DND-41 (cell line): Measurements from ENCODE around the gene FIBCD1.

Experiments
- ATAC-seq: fragments of 200-7000 bp; cut with Tn5 transposase; 3 replicates; pipeline ENCODE4 v1.9.1; 2021; ENCODE audit warnings: low read depth; ENCODE audit not compliant: insufficient read depth
- DNase-seq: peaks from one replicate; pipeline ENCODE4 v3.0.0-alpha.2; 2020
- H2AFZ ChIP-seq: 2 replicates; pipeline ENCODE4 v1.6.0; 2012; ENCODE audit warnings: low read depth, low read length
- H3K27ac ChIP-seq: 2 replicates; pipeline ENCODE4 v1.5.1; 2012; ENCODE audit warnings: low read length, inconsistent platforms
- H3K27me3 ChIP-seq: fragments of 200-600 bp; sonication (generic); 2 replicates; pipeline ENCODE4 v1.6.0; 2012; ENCODE audit warnings: low read length, mild to moderate bottlenecking, inconsistent platforms; ENCODE audit not compliant: insufficient read depth, poor library complexity
- H3K36me3 ChIP-seq: 2 replicates; pipeline ENCODE4 v1.5.1; 2012; ENCODE audit warnings: low read length, inconsistent platforms; ENCODE audit not compliant: insufficient read depth
- H3K4me1 ChIP-seq: 2 replicates; pipeline ENCODE4 v1.5.1; 2012; ENCODE audit warnings: mild to moderate bottlenecking, low read length; ENCODE audit not compliant: insufficient read depth
- H3K4me2 ChIP-seq: 2 replicates; pipeline ENCODE4 v1.6.0; 2012; ENCODE audit warnings: mild to moderate bottlenecking, moderate library complexity, low read length, inconsistent platforms; ENCODE audit not compliant: insufficient read depth
- H3K4me3 ChIP-seq, 2 experiments: fragments of 200-600 bp in 1 of 2; shearing (Covaris generic) in 1 of 2; 2 replicates each; pipeline ENCODE4 v1.5.1; 2012 to 2016; ENCODE audit warnings: inconsistent platforms in 2 of 2, low read length in 2 of 2, mild to moderate bottlenecking in 2 of 2, low read depth in 1 of 2, moderate library complexity in 1 of 2
- H3K79me2 ChIP-seq: 2 replicates; pipeline ENCODE4 v1.6.0; 2012; ENCODE audit warnings: low read length, inconsistent platforms; ENCODE audit not compliant: insufficient read depth
- H3K9ac ChIP-seq: 2 replicates; pipeline ENCODE4 v1.6.0; 2012; ENCODE audit warnings: low read depth, mild to moderate bottlenecking, inconsistent platforms, low read length, moderate library complexity
- H3K9me3 ChIP-seq: 2 replicates; pipeline ENCODE4 v1.5.1; 2012; ENCODE audit warnings: low read length, moderate library complexity, mild to moderate bottlenecking, inconsistent platforms; ENCODE audit not compliant: insufficient read depth, severe bottlenecking
- H4K20me1 ChIP-seq: 2 replicates; pipeline ENCODE4 v1.6.0; 2012; ENCODE audit warnings: low read length; ENCODE audit not compliant: insufficient read depth
- EZH2 ChIP-seq: IDR thresholded peaks from 3 replicates; pipeline ENCODE4 v1.6.1; 2012; ENCODE audit warnings: borderline replicate concordance, low read depth, mild to moderate bottlenecking, moderate library complexity, low read length, inconsistent platforms; ENCODE audit not compliant: severe bottlenecking
- TF ChIP-seq, protein P1 (sequence below): IDR thresholded peaks from 2 replicates; pipeline ENCODE4 v1.5.1; 2012; ENCODE audit warnings: borderline replicate concordance, low read length, moderate library complexity, mild to moderate bottlenecking; ENCODE audit not compliant: poor library complexity, severe bottlenecking; ENCODE audit errors: extremely low read depth

Gene FIBCD1

DNA sequence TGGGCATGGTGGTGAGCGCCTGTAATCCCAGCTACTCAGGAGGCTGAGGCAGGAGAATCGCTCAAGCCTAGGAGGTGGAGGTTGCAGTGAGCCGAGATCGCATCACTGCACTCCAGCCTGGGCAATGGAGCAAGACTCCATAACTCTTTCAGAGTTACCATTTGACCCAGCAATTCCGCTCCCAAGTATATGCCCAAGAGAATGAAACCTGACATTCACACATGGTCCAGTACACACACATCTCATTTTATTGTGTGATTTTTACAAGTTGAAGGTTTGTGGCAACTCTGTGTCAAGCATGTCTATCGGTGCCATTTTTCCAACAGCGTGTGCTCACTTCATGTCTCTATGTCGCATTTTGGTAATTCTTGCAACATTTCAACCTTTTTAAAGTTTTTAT is 24.9 kb upstream of the FIBCD1 start:
- H2AFZ ChIP-seq, result no peak overlapping the region
- no peaks in the 10 kb centered on the region for H3K4me1 ChIP-seq
- no peak for TF ChIP-seq EZH2
- TF ChIP-seq, protein P1, sequence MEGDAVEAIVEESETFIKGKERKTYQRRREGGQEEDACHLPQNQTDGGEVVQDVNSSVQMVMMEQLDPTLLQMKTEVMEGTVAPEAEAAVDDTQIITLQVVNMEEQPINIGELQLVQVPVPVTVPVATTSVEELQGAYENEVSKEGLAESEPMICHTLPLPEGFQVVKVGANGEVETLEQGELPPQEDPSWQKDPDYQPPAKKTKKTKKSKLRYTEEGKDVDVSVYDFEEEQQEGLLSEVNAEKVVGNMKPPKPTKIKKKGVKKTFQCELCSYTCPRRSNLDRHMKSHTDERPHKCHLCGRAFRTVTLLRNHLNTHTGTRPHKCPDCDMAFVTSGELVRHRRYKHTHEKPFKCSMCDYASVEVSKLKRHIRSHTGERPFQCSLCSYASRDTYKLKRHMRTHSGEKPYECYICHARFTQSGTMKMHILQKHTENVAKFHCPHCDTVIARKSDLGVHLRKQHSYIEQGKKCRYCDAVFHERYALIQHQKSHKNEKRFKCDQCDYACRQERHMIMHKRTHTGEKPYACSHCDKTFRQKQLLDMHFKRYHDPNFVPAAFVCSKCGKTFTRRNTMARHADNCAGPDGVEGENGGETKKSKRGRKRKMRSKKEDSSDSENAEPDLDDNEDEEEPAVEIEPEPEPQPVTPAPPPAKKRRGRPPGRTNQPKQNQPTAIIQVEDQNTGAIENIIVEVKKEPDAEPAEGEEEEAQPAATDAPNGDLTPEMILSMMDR, result no peak
- no peaks in the 10 kb centered on the region for H3K79me2 ChIP-seq
- H3K36me3 ChIP-seq, result no peaks in the 10 kb centered on the region
- no peak overlapping the region for H3K27ac ChIP-seq
- H3K9me3 ChIP-seq, result peaks cover 4% of the 10 kb centered on the region
- H3K9ac ChIP-seq, result no peak overlapping the region
- H3K4me2 ChIP-seq, result no peak overlapping the region
- DNase-seq, result no peak
- ATAC-seq, result no peak
- no peaks in the 10 kb centered on the region for H3K27me3 ChIP-seq
- no peak overlapping the region for H3K4me3 ChIP-seq
- no peaks in the 10 kb centered on the region for H4K20me1 ChIP-seq

DNA sequence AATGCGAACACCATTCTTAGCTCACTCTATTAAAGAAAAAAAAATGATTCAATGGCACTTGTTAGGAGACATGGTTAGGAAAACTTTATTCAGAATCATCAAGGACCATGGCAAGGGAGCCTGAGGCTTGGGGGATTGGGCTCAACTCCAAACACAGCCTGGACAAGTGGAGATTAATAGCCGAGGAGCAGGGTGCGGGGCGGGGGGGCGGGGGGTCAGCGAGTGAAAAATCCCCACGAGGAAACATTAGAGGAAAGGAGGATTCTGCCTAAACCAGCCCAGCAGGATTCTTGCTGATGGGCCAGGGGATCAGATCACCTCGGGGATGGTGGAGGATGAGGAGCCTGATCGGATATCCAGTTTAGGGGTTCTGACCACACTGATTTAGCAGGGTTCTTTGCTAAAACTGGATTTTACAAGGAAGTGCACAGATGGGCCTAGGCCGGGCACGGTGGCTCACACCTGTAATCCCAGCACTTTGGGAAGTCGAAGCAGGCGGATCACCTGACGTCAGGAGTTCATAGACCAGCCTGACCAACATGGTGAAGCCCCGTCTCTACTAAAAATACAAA is 24.4 kb upstream of the FIBCD1 start:
- no peaks in the 10 kb centered on the region for H3K36me3 ChIP-seq
- H3K9ac ChIP-seq, result no peak overlapping the region
- DNase-seq, result no peak
- no peaks in the 10 kb centered on the region for H3K27me3 ChIP-seq
- no peaks in the 10 kb centered on the region for H3K79me2 ChIP-seq
- H3K4me2 ChIP-seq, result no peak overlapping the region
- H3K9me3 ChIP-seq, result peaks cover 8% of the 10 kb centered on the region
- no peaks in the 10 kb centered on the region for H3K4me1 ChIP-seq
- no peak overlapping the region for H2AFZ ChIP-seq
- H3K27ac ChIP-seq, result no peak overlapping the region
- TF ChIP-seq, protein P1, result no peak
- no peak for TF ChIP-seq EZH2
- no peak for ATAC-seq
- no peaks in the 10 kb centered on the region for H4K20me1 ChIP-seq
- no peak overlapping the region for H3K4me3 ChIP-seq

DNA sequence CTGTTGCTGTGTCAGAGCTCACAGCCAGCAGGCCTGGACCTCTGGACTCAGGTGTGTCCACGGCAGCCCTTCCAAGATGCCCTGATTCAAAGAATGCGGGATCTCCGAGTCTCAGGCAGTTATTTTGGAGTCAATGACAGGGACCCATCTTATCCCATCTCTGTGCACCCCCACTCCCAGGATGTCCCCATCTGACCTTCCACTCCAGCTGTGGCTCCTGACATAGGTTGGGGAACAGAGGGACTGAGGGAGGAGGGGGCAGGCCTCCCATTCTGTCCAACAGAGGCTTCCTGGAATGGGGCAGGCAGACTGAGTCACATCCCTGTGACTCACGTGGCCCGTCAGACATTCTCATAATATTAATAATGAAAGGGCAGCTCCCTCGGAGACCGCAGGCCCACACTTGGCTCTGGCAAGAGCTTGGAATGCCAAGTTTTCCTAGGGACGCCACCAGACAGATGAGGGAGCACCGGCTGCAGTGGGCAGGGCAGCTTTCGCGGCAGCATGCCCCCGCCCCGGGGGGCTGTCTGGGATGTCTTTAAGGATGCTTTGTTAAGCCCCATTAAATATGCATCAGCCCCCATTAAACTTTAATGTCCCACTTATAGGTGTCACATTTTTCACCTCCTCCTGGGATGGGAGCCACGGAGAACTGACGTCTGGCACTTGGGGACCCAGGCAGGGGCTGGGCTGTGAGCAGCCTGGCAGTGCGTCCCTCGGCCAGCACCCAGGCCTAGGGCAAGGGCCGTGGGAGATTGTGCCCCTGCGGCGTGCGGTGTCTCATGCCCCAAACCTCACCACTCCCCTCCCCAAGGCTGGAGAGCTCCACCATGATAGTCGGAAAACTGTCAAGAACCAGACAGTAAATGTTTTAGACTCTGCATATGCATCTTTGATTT is 23.6 kb upstream of the FIBCD1 start:
- Histone ChIP-seq H3K36me3 (no peaks in the 10 kb centered on the region), H3K4me3 (no peak overlapping the region), H3K79me2 (no peaks in the 10 kb centered on the region), H3K9ac (no peak overlapping the region), H3K4me2 (no peak overlapping the region), H2AFZ (no peak overlapping the region), H3K27me3 (no peaks in the 10 kb centered on the region), H3K9me3 (peaks cover 10% of the 10 kb centered on the region), H3K4me1 (no peaks in the 10 kb centered on the region), H3K27ac (no peak overlapping the region), H4K20me1 (no peaks in the 10 kb centered on the region)
- DNase-seq (no peak), ATAC-seq (no peak)
- no peak for TF ChIP-seq EZH2
- TF ChIP-seq, protein P1, result no peak
